Spinal cord (tissue), 10 donors: Measurements from ENCODE around the gene PCSK6. TPM values are rescaled to one million over a fixed set of nuclear protein-coding genes. Genes with fewer than 3 reads are reported as not detected.

Experiments used
- DNase-seq, 6 donors: peaks; one replicate each; pipeline versions ENCODE4 v3.0.0 to v3.0.0-alpha.2; 2013 to 2015; ENCODE audit warnings: low spot score in 6 of 6, low read depth in 4 of 6
- H3K27ac ChIP-seq: one replicate; pipeline ENCODE4 v1.5.1; 2013; ENCODE audit warnings: low read depth, low read length, control low read depth
- H3K27me3 ChIP-seq: one replicate; pipeline ENCODE4 v1.6.1; 2013; ENCODE audit warnings: low read length; ENCODE audit not compliant: control insufficient read depth, insufficient read depth
- H3K36me3 ChIP-seq: one replicate; pipeline ENCODE4 v1.6.1; 2013; ENCODE audit warnings: low read length; ENCODE audit not compliant: control insufficient read depth, insufficient read depth
- H3K4me1 ChIP-seq: one replicate; pipeline ENCODE4 v1.6.1; 2013; ENCODE audit warnings: low read length; ENCODE audit not compliant: control insufficient read depth, insufficient read depth
- H3K4me3 ChIP-seq: one replicate; pipeline ENCODE4 v1.5.1; 2013; ENCODE audit warnings: low read depth, low read length, control low read depth
- H3K9me3 ChIP-seq: one replicate; pipeline ENCODE4 v1.6.1; 2013; ENCODE audit warnings: low read length; ENCODE audit not compliant: control insufficient read depth, insufficient read depth
- WGBS: methylation state at CpG from one replicate; pipeline ENCODE4 v1.1.5; 2013; ENCODE audit warnings: missing lambda C conversion rate; ENCODE audit not compliant: insufficient coverage; 5-methylcytosine and 5-hydroxymethylcytosine counted together
- polyA plus RNA-seq, 2 donors: library from polyadenylated mRNA; unstranded; fragments of 120-200 nt; gene quantifications; one replicate each; pipeline ENCODE4 v1.2.1, GENCODE V29; 2013; ENCODE audit not compliant: insufficient read length in 2 of 2
- total RNA-seq, 2 donors: library from RNA; depleted of rRNA in 1 of 2; stranded (reverse); fragments of 120-200 nt in 1 of 2; fragments of >200 nt in 1 of 2; gene quantifications; one replicate each; pipeline versions ENCODE4 v1.2.3 to v1.2.4, GENCODE V29; 2013 to 2014
- donor health status: healthy.

The PCSK6 gene
- total and polyA plus RNA-seq, 4 donors, result 8.6 to 14.3 (median 11.7) TPM

DNA sequence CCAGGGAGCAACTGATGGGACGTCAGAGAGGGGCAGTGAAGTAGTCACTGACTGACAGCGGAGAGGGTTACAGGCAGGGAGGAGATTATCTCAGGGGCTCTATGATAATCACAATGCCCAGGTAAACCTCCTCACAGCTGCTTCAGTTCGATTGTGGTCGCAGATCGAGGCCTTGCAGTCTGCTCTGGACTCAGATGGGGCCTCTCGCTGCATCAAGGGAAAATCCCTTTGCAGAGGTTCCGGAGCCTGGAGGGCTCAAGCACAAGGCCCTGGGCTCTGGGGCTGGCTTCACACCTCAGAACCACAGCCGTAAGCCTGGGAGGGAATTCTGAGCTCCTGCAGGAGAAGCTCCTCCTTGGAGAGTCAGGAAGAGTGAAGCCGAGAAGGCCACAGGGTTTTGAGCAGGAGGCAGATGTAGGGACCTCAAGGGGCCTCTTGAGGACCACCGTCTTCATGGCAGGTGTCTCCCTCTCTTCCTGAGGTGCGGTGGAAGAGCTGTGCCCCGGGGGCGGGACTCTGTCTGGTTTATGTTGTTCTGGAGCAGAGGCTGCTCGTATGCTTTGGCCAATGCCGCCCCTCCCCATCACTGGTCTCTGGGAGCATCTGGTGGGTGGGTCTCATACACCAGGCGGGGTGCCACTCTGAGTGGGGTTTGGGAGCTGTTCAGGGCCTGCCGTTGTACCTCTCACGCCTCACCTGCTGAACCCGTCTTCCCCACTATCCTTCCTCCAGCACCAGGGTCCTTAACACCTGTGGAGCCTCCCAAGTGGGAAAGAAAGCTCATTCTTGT is 175.0 kb downstream of the PCSK6 start:
- Histone ChIP-seq H3K9me3 (no peaks in the 10 kb centered on the region), H3K27me3 (no peaks in the 10 kb centered on the region), H3K4me3 (no peak overlapping the region), H3K27ac (no peak overlapping the region), H3K4me1 (peaks cover 4% of the 10 kb centered on the region), H3K36me3 (peaks cover 12% of the 10 kb centered on the region)
- 93% methylated on average over 11 of the region's 19 CpGs for WGBS
- no peak for DNase-seq

- no peak for DNase-seq
- Histone ChIP-seq H3K36me3 (peaks cover 11% of the 10 kb centered on the region), H3K27me3 (no peaks in the 10 kb centered on the region), H3K27ac (no peak overlapping the region), H3K4me1 (peaks cover 4% of the 10 kb centered on the region), H3K4me3 (no peak overlapping the region), H3K9me3 (no peaks in the 10 kb centered on the region)
- 79% methylated on average over 21 of the region's 21 CpGs for whole genome bisulfite sequencing
These were observed 176.3 kb downstream of the PCSK6 start for GRCh38 chr15:101313041-101313761.

GRCh38 chr15:101310508-101310907 is 179.0 kb downstream of the PCSK6 start:
- Histone ChIP-seq H3K27me3 (no peaks in the 10 kb centered on the region), H3K27ac (no peak overlapping the region), H3K4me1 (peaks cover 4% of the 10 kb centered on the region), H3K9me3 (no peaks in the 10 kb centered on the region), H3K36me3 (peaks cover 13% of the 10 kb centered on the region), H3K4me3 (no peak overlapping the region)
- peak in 1 of 6 donors; percentile 32 for DNase-seq
- WGBS, result 76% methylated on average over 6 of the region's 7 CpGs

DNA sequence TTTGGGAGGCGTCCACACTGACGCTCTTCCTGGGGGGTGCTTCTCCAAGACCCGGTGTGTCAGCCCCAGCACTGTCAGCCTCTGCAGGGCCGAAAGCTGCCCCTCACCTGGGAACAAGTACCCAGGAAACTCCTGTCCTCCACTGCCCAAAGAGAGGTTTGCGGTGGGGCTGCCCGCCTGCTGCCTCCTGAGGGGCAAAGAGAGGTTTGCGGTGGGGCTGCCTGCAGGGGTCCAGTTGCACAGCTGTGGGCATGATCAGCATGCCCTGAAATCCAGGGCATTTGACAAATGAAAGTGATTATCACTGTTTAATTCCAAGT is 179.4 kb downstream of the PCSK6 start:
- no peak overlapping the region for H3K27ac ChIP-seq
- 79% methylated on average over 7 of the region's 7 CpGs for WGBS
- no peak for DNase-seq
- no peaks in the 10 kb centered on the region for H3K9me3 ChIP-seq
- H3K36me3 ChIP-seq, result peaks cover 13% of the 10 kb centered on the region
- peaks cover 4% of the 10 kb centered on the region for H3K4me1 ChIP-seq
- H3K27me3 ChIP-seq, result no peaks in the 10 kb centered on the region
- no peak overlapping the region for H3K4me3 ChIP-seq

DNA sequence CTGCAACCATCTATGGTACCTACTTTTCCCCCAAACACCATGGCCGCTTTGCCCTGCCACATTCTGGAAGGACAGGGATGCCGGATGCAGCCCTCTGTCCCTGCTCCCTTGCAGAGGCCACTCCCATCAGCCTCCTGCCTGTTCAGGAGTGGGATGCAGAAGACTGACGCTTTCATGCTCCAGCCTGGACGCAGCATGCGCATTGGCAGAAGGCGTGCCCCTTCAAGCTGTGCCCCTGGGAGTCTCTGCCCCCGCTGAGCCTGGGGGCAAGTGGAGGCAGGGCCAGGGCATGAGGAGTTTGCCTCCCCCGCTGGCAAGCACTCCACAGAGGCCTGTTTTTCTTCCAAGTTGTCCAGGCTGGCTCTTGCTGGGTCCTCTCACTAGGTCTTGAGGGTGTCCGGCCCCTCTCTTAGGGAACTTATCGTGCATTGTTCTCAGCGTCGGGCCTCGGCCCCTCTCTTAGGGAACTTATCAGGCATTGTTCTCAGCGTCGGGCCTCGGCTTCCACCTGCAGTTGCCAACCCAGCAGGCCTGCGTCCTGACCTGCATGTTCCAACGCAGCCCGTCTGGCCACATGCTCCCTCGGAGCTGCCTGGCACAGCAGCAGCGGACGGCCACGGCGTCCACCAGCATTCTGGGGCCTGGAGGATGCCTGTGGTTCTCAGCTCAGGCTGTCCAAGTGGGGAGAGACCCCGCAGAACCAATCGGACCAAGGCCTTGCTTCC is 179.9 kb downstream of the PCSK6 start:
- H3K4me3 ChIP-seq, result no peak overlapping the region
- no peaks in the 10 kb centered on the region for H3K27me3 ChIP-seq
- H3K4me1 ChIP-seq, result peaks cover 4% of the 10 kb centered on the region
- H3K9me3 ChIP-seq, result no peaks in the 10 kb centered on the region
- no peak for DNase-seq
- peaks cover 13% of the 10 kb centered on the region for H3K36me3 ChIP-seq
- no peak overlapping the region for H3K27ac ChIP-seq
- WGBS, result 74% methylated on average over 26 of the region's 26 CpGs

DNA sequence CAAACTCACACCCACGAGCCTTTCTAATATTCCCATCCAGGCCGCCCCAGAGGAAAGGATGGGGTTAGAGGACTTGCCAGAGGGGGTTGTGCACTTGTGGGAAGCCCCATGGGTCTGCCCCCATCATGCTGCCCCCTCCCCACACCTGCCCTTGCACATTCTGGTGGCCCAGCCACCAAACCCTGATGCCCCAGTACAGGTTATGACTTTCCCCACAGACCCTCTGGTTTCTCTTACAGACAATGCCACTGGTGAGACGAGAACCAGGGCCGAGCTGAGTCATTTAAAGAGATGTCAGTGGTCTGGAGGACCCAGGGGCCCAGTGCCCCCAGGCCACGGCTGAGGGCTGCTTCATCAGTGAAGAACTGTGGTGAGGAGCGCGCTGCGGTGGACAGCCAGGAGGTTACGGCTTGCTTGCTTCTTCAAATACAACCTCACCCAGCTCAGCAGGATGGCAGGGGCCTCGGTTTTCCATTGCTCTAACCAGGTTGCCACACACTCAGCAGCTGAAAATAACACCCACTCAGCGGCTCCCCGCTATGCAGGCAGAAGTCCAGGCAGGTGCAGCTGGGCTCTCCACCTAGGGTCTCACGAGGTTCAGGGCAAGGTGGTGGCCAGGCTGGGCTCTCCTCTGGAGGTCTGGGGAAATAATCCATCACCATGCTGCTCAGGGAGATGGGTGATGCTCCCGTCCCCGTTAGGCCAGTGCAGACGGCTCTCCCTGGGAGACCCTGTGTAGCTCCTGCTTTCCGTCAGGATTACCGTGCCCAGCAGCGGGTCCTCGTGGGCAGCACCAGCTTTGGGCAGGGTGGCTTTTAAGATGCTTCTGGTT is 180.7 kb downstream of the PCSK6 start:
- H3K4me1 ChIP-seq, result peaks cover 4% of the 10 kb centered on the region
- DNase-seq, result no peak
- 93% methylated on average over 16 of the region's 20 CpGs for WGBS

DNA sequence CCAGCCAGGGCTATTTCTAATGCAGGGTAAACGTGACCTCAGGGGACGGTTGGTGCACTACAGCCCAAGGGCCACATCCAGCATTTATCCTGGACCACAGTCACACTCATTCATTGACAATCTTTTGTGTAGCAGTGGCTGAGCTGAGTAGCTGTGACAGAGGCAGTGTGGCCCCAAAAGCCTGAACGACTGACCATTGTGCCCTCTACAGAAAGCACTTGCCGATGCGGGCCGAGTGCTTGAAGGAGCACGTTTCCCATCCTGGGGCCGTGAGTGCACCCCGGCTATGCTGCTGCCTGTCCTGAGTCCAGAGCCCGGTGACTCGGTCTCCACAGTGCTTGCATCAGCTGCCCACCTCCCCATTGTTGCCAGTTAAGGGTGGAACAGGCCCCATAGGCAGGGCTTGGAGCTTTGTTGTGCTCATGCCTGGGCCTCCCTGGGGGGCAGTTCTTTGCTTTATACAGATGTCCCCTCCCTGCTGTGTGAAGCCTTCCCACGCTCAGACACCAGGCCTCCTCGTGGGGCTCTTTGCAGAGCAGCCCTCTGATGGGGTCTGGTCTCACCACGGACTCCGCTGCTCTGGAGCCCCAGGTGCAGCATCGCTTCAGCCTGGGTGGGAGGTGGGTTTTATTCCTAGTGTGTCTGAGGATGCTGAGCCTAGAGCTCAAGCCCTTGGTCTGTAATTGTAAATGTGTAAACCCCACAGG is 181.5 kb downstream of the PCSK6 start:
- Histone ChIP-seq H3K4me3 (no peak overlapping the region), H3K27me3 (no peaks in the 10 kb centered on the region), H3K27ac (no peak overlapping the region), H3K9me3 (no peaks in the 10 kb centered on the region), H3K4me1 (peaks cover 4% of the 10 kb centered on the region), H3K36me3 (peaks cover 10% of the 10 kb centered on the region)
- 50% methylated on average over 14 of the region's 16 CpGs for WGBS
- no peak for DNase-seq

More for the DNA sequence above, 180.7 kb downstream of the PCSK6 start:
- no peaks in the 10 kb centered on the region for H3K9me3 ChIP-seq
- H3K27me3 ChIP-seq, result no peaks in the 10 kb centered on the region
- H3K4me3 ChIP-seq, result no peak overlapping the region
- peaks cover 10% of the 10 kb centered on the region for H3K36me3 ChIP-seq
- no peak overlapping the region for H3K27ac ChIP-seq

GRCh38 chr15:101307048-101307896 is 182.2 kb downstream of the PCSK6 start:
- 75% methylated on average over 24 of the region's 24 CpGs for WGBS
- Histone ChIP-seq H3K27me3 (no peaks in the 10 kb centered on the region), H3K9me3 (no peaks in the 10 kb centered on the region), H3K4me1 (peaks cover 4% of the 10 kb centered on the region), H3K27ac (no peak overlapping the region), H3K36me3 (peaks cover 10% of the 10 kb centered on the region), H3K4me3 (no peak overlapping the region)
- peak in 1 of 6 donors; percentile 42 for DNase-seq
